T-helper 1 cell treated with Interleukin-12 subunit alpha and Interleukin-12 subunit beta and Interleukin-4 antibody, amounts not matched to agents 30 μg/mL and 1 μg/mL, for 36 hours (primary cell): ENCODE data around the gene PHRF1.
"Not testable (repeated sequence)": the region's sequence is repeated elsewhere in the genome, so short reads cannot be mapped to it uniquely, and the experiment has no call there.

Source experiments
- H3K27ac Mint-ChIP-seq: one replicate; pipeline ENCODE4 v1.8.0; 2021; ENCODE audit warnings: mild to moderate bottlenecking, mixed read lengths
- H3K27me3 Mint-ChIP-seq: one replicate; pipeline ENCODE4 v1.8.0; 2021; ENCODE audit warnings: low read depth, mixed read lengths
- H3K36me3 Mint-ChIP-seq: one replicate; pipeline ENCODE4 v1.8.0; 2021; ENCODE audit warnings: low read depth, mixed read lengths
- H3K4me1 Mint-ChIP-seq: one replicate; pipeline ENCODE4 v1.8.0; 2021; ENCODE audit warnings: low read depth, mixed read lengths
- H3K4me3 Mint-ChIP-seq: one replicate; pipeline ENCODE4 v1.8.0; 2021; ENCODE audit warnings: mild to moderate bottlenecking, moderate library complexity, mixed read lengths
- H3K9me3 Mint-ChIP-seq: one replicate; pipeline ENCODE4 v1.8.0; 2021; ENCODE audit warnings: mixed read lengths

The PHRF1 gene

DNA sequence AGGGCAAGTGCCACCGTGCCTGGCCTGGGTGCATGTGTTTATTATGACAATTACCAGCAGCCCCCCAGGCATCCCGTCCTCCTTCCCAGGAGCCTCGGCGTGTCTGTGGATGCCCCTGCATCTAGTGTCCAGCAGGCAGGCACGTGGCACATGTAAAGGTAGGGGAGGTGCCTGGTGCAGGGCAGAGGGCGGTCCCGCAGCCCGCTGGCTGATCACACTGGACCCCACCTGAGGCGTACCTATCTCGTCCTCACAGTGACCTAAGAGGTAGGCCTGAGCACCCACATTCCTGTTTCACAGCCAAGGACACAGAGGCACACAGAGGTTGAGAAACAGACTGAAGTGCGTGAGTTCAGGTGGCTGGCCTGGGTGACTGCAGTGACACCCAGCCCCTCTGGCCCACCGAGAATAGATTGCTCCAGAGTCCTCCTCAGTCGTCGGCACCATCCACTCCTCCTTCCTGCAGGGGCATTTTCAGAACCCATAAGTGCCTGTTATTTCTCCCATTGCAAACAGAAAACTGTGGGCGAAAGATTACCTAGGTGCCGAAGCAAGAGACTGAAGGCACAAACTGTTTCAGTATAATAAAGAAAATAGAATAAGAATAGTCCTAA lies 3.0 kb upstream of the PHRF1 start:
- peaks cover 22% of the 10 kb centered on the region for H3K4me1 Mint-ChIP-seq
- H3K36me3 Mint-ChIP-seq: peaks cover 6% of the 10 kb centered on the region
- H3K27ac Mint-ChIP-seq: no peak overlapping the region
- H3K9me3 Mint-ChIP-seq: no peaks in the 10 kb centered on the region
- H3K4me3 Mint-ChIP-seq: no peak overlapping the region
- H3K27me3 Mint-ChIP-seq: peaks cover 12% of the 10 kb centered on the region

GRCh38 chr11:574031-574570 lies 2.2 kb upstream of the PHRF1 start:
- H3K4me3 Mint-ChIP-seq: peak overlapping the region; percentile 84
- not testable (repeated sequence) for H3K27ac Mint-ChIP-seq, H3K36me3 Mint-ChIP-seq, H3K9me3 Mint-ChIP-seq
- peaks cover 26% of the 10 kb centered on the region for H3K4me1 Mint-ChIP-seq
- peaks cover 12% of the 10 kb centered on the region for H3K27me3 Mint-ChIP-seq

- Mint-ChIP-seq H3K27ac (peak overlapping the region; percentile 49), H3K27me3 (peaks cover 12% of the 10 kb centered on the region), H3K4me3 (peak overlapping the region; percentile 84), H3K4me1 (peaks cover 28% of the 10 kb centered on the region), H3K36me3 (peaks cover 6% of the 10 kb centered on the region), H3K9me3 (no peaks in the 10 kb centered on the region)
These were observed 1.5 kb upstream of the PHRF1 start for GRCh38 chr11:574632-575312.

- Mint-ChIP-seq H3K27ac (peak overlapping the region; percentile 49), H3K4me3 (peak overlapping the region; percentile 84), H3K27me3 (peaks cover 12% of the 10 kb centered on the region), H3K36me3 (peaks cover 6% of the 10 kb centered on the region), H3K4me1 (peaks cover 28% of the 10 kb centered on the region), H3K9me3 (no peaks in the 10 kb centered on the region)
These were observed 816 bp upstream of the PHRF1 start for GRCh38 chr11:575313-575995.

DNA sequence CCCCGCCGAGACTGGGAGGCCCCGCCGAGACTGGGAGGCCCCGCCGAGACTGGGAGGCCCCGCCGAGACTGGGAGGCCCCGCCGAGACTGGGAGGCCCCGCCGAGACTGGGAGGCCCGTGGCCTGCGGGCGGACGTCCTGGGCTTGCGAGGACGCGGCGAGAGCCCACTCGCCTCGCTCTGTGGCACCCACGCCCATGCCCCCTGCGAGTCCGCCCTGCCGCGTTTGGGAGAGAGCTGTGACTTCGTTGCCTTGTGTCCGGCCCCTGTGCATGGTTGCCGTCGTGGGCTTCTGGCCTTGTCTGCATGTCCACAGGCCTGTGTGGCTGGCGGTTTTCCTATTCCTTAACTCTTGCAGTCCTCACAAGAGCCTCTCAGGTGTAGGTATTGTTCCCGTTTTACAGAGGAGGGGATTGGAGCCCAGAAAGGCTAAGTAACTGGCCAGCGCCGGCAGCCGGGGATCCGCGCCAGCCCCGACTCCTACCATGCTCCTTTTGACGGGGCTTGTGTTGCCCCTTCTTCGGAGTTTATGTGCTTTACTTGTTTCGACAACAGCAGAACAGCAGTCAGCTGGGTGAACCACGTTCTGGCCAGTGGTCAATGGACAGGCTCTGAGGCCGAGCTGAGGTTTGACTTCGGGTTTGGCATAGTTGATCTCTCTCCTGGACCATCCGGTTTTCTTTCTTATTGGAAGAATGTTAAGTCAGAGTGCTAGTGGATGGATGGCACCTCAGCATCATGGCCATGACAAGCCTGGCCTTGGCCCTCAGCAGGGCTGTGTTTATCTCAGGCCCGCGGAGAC lies 741 bp downstream of the PHRF1 start:
- Mint-ChIP-seq H3K36me3 (peaks cover 14% of the 10 kb centered on the region), H3K27ac (peak overlapping the region; percentile 80), H3K4me3 (peak overlapping the region; percentile 91), H3K9me3 (no peaks in the 10 kb centered on the region), H3K27me3 (peaks cover 12% of the 10 kb centered on the region), H3K4me1 (peaks cover 33% of the 10 kb centered on the region)

DNA sequence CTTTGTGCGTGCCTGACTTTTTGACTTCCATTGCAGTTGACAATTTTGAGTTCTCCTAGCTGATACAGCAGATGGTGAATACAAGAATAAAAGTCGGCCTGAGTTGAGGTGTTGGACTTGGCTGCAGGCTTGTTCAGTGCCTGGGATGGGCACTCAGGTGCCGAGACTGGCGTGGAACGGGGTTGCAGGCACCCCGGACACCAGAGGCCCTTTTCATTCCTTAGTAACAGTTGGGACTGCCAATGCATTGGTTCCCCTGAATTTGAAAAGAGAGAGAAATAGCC lies 1.3 kb downstream of the PHRF1 start:
- H3K27me3 Mint-ChIP-seq: peaks cover 12% of the 10 kb centered on the region
- peaks cover 33% of the 10 kb centered on the region for H3K4me1 Mint-ChIP-seq
- H3K27ac Mint-ChIP-seq: peak overlapping the region; percentile 80
- H3K4me3 Mint-ChIP-seq: peak overlapping the region; percentile 91
- no peaks in the 10 kb centered on the region for H3K9me3 Mint-ChIP-seq
- H3K36me3 Mint-ChIP-seq: peaks cover 14% of the 10 kb centered on the region

DNA sequence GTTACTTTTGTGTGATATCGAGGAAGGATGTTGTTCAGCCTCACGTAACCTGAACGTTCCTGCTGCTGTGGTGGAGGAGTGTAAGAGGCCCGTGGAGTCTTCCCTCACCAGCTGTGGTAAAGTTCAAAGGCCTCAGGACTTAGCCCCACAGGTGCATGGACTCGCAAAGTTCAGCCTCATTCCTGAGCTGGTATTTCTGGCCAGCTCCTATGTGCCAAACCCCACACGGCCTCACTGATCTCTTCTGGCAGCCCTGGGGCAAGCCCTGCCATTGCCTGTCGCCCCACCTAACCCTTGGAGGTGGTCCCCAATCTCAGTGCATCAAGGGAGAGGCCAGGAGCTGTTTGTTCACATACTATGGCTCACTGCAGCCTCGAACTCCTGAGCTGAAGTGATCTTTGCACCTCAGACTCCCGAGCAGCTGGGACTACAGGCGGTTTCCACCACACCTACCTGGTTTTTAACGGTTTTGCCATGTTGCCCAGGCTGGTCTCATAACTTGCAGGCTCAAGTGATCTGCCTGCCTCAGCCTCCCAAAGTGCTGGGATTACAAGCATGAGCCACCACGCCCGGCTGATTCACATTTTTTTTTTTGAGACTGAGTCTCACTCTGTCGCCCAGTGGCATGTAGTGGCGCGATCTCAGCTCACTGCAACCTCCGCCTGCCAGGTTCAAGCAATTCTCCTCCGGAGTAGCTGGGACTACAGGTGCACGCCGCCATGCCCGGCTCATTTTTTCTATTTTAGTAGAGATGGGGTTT lies 2.2 kb downstream of the PHRF1 start:
- H3K27ac Mint-ChIP-seq: no peak overlapping the region
- H3K4me1 Mint-ChIP-seq: peaks cover 33% of the 10 kb centered on the region

DNA sequence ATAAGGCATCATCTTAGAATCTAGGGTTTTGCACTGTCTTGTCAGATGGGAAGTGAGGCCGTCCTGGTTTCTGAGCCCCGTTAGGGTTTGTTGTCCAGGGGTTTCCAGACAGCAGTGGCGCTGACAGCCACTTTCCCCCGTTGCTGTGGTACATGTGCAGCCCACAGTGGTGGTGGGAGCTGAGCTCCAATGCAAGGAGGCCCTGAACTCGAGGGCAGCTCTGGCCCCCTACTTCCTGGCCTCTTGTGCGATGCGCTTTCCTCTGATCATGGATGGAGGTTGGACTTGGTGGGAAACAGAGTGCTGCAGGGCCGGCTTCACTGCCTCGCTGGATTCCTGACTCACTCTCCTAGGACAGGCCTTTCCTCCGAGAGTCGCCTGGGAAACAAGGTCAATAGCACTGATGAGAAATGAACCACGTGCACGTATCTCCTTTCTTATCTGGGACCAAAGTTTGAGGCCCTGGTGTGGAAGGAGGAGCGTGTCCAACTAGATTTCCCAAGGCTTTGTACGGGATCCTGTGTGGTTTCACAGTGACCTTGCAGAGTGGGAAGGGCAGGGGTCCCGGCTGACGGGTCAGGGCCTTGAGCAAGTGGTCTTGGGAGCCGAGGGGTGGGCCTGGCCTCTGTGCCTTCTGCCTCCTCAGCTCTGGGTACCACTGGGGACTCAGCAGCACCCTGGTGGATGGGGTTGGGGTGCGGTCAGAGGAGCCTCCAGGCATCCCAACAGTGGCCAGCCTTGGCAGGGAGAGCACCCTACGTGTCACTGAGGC lies 3.7 kb downstream of the PHRF1 start:
- H3K36me3 Mint-ChIP-seq: peaks cover 18% of the 10 kb centered on the region
- H3K27ac Mint-ChIP-seq: no peak overlapping the region
- peaks cover 22% of the 10 kb centered on the region for H3K4me1 Mint-ChIP-seq
- H3K4me3 Mint-ChIP-seq: no peak overlapping the region
- no peaks in the 10 kb centered on the region for H3K9me3 Mint-ChIP-seq
- peaks cover 2% of the 10 kb centered on the region for H3K27me3 Mint-ChIP-seq

More for the DNA sequence above, 2.2 kb downstream of the PHRF1 start:
- Mint-ChIP-seq H3K9me3 (no peaks in the 10 kb centered on the region), H3K27me3 (peaks cover 12% of the 10 kb centered on the region), H3K4me3 (peak overlapping the region; percentile 91), H3K36me3 (peaks cover 14% of the 10 kb centered on the region)

GRCh38 chr11:581342-581741 lies 5.1 kb downstream of the PHRF1 start:
- H3K4me3 Mint-ChIP-seq: no peak overlapping the region
- H3K36me3 Mint-ChIP-seq: peaks cover 21% of the 10 kb centered on the region
- peak overlapping the region; percentile 41 for H3K27ac Mint-ChIP-seq

DNA sequence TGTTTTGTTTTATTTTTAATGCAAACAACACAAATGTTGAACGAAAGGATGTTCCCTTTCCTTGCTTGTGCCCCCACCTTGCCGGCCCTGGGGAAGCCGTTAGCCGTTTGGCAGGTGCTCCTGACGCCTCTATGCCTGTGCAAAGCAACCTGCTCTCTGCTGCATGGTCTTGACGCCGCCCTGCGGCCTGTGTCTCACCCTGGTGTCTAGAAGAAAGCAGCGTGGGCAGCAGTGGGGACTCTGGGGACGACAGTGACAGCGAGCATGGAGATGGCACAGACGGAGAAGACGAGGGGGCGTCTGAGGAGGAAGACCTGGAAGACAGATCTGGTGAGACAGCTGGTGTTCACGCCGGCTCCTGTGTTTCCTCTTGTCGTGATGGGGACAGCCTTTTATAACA lies 5.5 kb downstream of the PHRF1 start:
- H3K36me3 Mint-ChIP-seq: peaks cover 23% of the 10 kb centered on the region
- H3K9me3 Mint-ChIP-seq: no peaks in the 10 kb centered on the region
- H3K27ac Mint-ChIP-seq: no peak overlapping the region
- peaks cover 26% of the 10 kb centered on the region for H3K4me1 Mint-ChIP-seq
- H3K4me3 Mint-ChIP-seq: no peak overlapping the region
- H3K27me3 Mint-ChIP-seq: no peaks in the 10 kb centered on the region

More at GRCh38 chr11:581342-581741, 5.1 kb downstream of the PHRF1 start:
- H3K4me1 Mint-ChIP-seq: peaks cover 24% of the 10 kb centered on the region
- no peaks in the 10 kb centered on the region for H3K9me3 Mint-ChIP-seq
- no peaks in the 10 kb centered on the region for H3K27me3 Mint-ChIP-seq

DNA sequence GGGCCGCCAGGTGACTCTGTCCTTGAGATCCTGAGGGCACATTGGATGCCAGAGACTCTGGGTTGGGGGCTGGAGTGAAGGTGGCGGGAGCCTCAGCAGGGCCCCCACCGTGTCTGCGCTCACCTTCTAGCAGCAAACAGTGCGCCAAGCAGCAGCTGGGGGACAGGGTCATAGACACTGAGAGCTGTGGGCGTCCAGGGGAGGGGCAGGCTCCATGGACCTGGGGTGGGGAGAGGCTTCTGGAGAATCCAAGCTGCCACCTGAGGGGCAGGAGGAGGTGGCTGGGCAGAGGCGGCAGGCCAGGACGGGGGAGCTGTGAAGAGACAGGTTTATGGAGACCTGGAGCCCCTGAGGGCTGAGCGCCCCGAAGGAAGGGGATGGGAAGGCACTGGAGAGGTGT lies 8.0 kb downstream of the PHRF1 start:
- Mint-ChIP-seq H3K4me3 (no peak overlapping the region), H3K27me3 (no peaks in the 10 kb centered on the region), H3K27ac (no peak overlapping the region), H3K9me3 (no peaks in the 10 kb centered on the region), H3K4me1 (peaks cover 22% of the 10 kb centered on the region), H3K36me3 (peaks cover 31% of the 10 kb centered on the region)

- Mint-ChIP-seq H3K27ac (peak overlapping the region; percentile 59), H3K36me3 (peaks cover 40% of the 10 kb centered on the region), H3K9me3 (no peaks in the 10 kb centered on the region), H3K27me3 (no peaks in the 10 kb centered on the region), H3K4me1 (peaks cover 19% of the 10 kb centered on the region), H3K4me3 (no peak overlapping the region)
These were observed 10.4 kb downstream of the PHRF1 start for GRCh38 chr11:586376-587316.
